A549 (cell line): Measurements from ENCODE around the gene CPOX.

ENCODE experiments used
- BHLHE40 ChIP-seq: IDR thresholded peaks from 2 replicates; pipeline ENCODE4 v1.6.1; 2012; ENCODE audit warnings: low read depth, low read length, inconsistent platforms
- CTCF ChIP-seq: fragments of >200 bp; sonication (Bioruptor Twin); formaldehyde crosslinking; IDR thresholded peaks from 3 replicates; pipeline ENCODE4 v1.5.1; 2016
- ELK1 ChIP-seq: fragments of 150-350 bp; IDR thresholded peaks from 2 replicates; pipeline ENCODE4 v1.6.1; 2014; ENCODE audit warnings: low read depth, mild to moderate bottlenecking, low read length
- EP300 ChIP-seq, 2 experiments: fragments of >200 bp; sonication (Bioruptor Twin); formaldehyde crosslinking; IDR thresholded peaks; 2 replicates in 1 of 2; 3 replicates in 1 of 2; pipeline ENCODE4 v1.6.1; 2016 to 2017
- KDM1A ChIP-seq: fragments of 200-600 bp; sonication (generic); IDR thresholded peaks from 2 replicates; pipeline ENCODE4 v1.6.1; 2016; ENCODE audit warnings: low read depth, mild to moderate bottlenecking
- NR3C1 ChIP-seq: fragments of >200 bp; sonication (Bioruptor Twin); formaldehyde crosslinking; IDR thresholded peaks from 3 replicates; pipeline ENCODE4 v1.6.1; 2017
- PHF8 ChIP-seq: fragments of 200-600 bp; sonication (generic); IDR thresholded peaks from 2 replicates; pipeline ENCODE4 v1.6.1; 2016; ENCODE audit warnings: low read depth, mild to moderate bottlenecking, antibody characterized with exemption, moderate library complexity, borderline replicate concordance
- POLR2A ChIP-seq: IDR thresholded peaks from 2 replicates; pipeline ENCODE4 v1.6.1; 2012; ENCODE audit warnings: mild to moderate bottlenecking, low read length
- RCOR1 ChIP-seq: fragments of 150-350 bp; IDR thresholded peaks from 2 replicates; pipeline ENCODE4 v1.6.1; 2014; ENCODE audit warnings: antibody characterized with exemption, low read length, low read depth
- TF ChIP-seq, protein P1 (sequence below): fragments of 450-650 bp; IDR thresholded peaks from 2 replicates; pipeline ENCODE4 v1.6.1; 2014; ENCODE audit warnings: antibody characterized with exemption

- no peak for TF ChIP-seq CTCF
- no peak for TF ChIP-seq ELK1
- TF ChIP-seq BHLHE40, result no peak
- no peak for TF ChIP-seq PHF8
- TF ChIP-seq POLR2A, result no peak
- no peak for TF ChIP-seq KDM1A
- no peak for TF ChIP-seq RCOR1
- TF ChIP-seq EP300 (IDR thresholded peaks at IDR 0.05), result no peak
- TF ChIP-seq NR3C1, result no peak
- TF ChIP-seq, protein P1, sequence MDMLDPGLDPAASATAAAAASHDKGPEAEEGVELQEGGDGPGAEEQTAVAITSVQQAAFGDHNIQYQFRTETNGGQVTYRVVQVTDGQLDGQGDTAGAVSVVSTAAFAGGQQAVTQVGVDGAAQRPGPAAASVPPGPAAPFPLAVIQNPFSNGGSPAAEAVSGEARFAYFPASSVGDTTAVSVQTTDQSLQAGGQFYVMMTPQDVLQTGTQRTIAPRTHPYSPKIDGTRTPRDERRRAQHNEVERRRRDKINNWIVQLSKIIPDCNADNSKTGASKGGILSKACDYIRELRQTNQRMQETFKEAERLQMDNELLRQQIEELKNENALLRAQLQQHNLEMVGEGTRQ, result no peak
Measured at GRCh38 chr3:98582042-98582441, 11.4 kb downstream of the CPOX start.
